Heart right ventricle (tissue), 16 donors: ENCODE data around the gene KCNIP2. TPM values are rescaled to one million over a fixed set of nuclear protein-coding genes. Genes with fewer than 3 reads are reported as not detected.

Source experiments
- ATAC-seq, 8 donors: fragments of 200-7000 bp; cut with Tn5 transposase; one replicate each; pipeline ENCODE4 v1.9.1; 2020; ENCODE audit warnings: mild to moderate bottlenecking in 8 of 8, moderate library complexity in 8 of 8, moderate number of reproducible peaks in 1 of 8
- DNase-seq, 2 donors: peaks; one replicate each; pipeline ENCODE4 v3.0.0-alpha.2; 2020
- H3K27ac ChIP-seq, 10 donors: fragments of 200-600 bp; sonication (generic) in 2 of 10; one replicate each; pipeline versions ENCODE4 v1.5.0 to v1.8.0; 2020 to 2022; ENCODE audit warnings: mild to moderate bottlenecking in 3 of 10
- H3K27me3 ChIP-seq, 7 donors: fragments of 200-600 bp; one replicate each; pipeline ENCODE4 v1.8.0; 2021 to 2022; ENCODE audit warnings: mild to moderate bottlenecking in 2 of 7
- H3K36me3 ChIP-seq, 9 donors: fragments of 200-600 bp; sonication (generic) in 1 of 9; one replicate each; pipeline versions ENCODE4 v1.5.0 to v1.8.0; 2020 to 2022; ENCODE audit warnings: mild to moderate bottlenecking in 2 of 9
- H3K4me1 ChIP-seq, 9 donors: fragments of 200-600 bp; sonication (generic) in 1 of 9; one replicate each; pipeline versions ENCODE4 v1.5.0 to v1.8.0; 2020 to 2022; ENCODE audit warnings: mild to moderate bottlenecking in 4 of 9
- H3K4me3 ChIP-seq, 10 donors: fragments of 200-600 bp; sonication (generic) in 2 of 10; one replicate each; pipeline versions ENCODE4 v1.5.0 to v1.8.0; 2020 to 2022; ENCODE audit warnings: mild to moderate bottlenecking in 7 of 10, moderate library complexity in 2 of 10
- H3K9me3 ChIP-seq, 11 donors: fragments of 200-600 bp in 10 of 11; sonication (generic) in 2 of 11; one replicate each; pipeline versions ENCODE4 v1.5.0 to v1.8.0; 2013 to 2022; ENCODE audit warnings: mild to moderate bottlenecking in 2 of 11, control low read depth in 1 of 11, moderate library complexity in 1 of 11
- CTCF ChIP-seq, 9 donors: fragments of 200-600 bp; sonication (generic) in 2 of 9; IDR thresholded peaks; one replicate each; pipeline versions ENCODE4 v1.5.0 to v1.8.0; 2021 to 2022; ENCODE audit warnings: antibody characterized with exemption in 9 of 9, mild to moderate bottlenecking in 5 of 9, moderate library complexity in 1 of 9
- WGBS, 2 donors: extraction: QIAGEN DNeasy Blood & Tissue Kit; methylation state at CpG; one replicate each; pipeline ENCODE4 v1.1.7; 2013; ENCODE audit warnings: inconsistent platforms in 1 of 2; 5-methylcytosine and 5-hydroxymethylcytosine counted together
- intact Hi-C, 10 donors: fragments of 100-400 bp; cut with DNase I; formaldehyde crosslinking; loops; one replicate each; pipeline versions ENCODE4 v1.11.1 to v1.14.2; 2022
- polyA plus RNA-seq, 2 donors: library from polyadenylated mRNA; stranded (reverse); fragments of 200-250 nt; gene quantifications; one replicate each; pipeline ENCODE4 v1.2.3, GENCODE V29; 2013
- total RNA-seq, 10 donors: library from RNA; stranded (reverse); fragmentation: NEBNext Ultra II Directional in 3 of 10; extraction: Animal tissue kit (Norgen Biotek cat#: 25700) in 3 of 10; gene quantifications; one replicate each; pipeline versions ENCODE4 v1.2.1 to v1.2.4, GENCODE V29; 2021 to 2023
- donor health status: Arrhythmogenic right ventricular cardiomyopathy.
- donor health status: ischemic (EF 13 %, LVEDD 7.1; RV severe dilation, severe dysfunction).
- donor health status: healthy with polysubstance abuse.
- donor health status: DM: no; HTN: yes; CAD: no.
- donor health status: DM: no; HTN: no; CAD: no.
- donor health status: ischemic (EF 25% LVEDD 6.9; RV normal size, moderate dysfunction).
- donor health status: ischemic (EF 25% LVEDD 5.7; RV mildly dilated, moderate dysfunction).
- donor health status: healthy.
- donor health status: DM: yes; HTN: yes; CAD: no.
- donor health status: Ischemic cardiomyopathy.
- donor health status: ischemic (EF 35%, LVEDD 5.7; RV mildly dilated, moderate dysfunction).
- donor health status: nonischemic (EF 11% LVEDD 7.7; RV severe dilation, severe dysfunction).
- donor health status: DM: yes; HTN: yes; CAD: no.
- donor health status: PGD.
- donor health status: ischemic (EF 29% LVEDD 5.4; RV normal size, mild dysfunction).
- donor health status: nonischemic (EF 23%, LVEDD 6.1; RV moderate dilation, normal function).

Gene KCNIP2
- total and polyA plus RNA-seq, 12 donors = 15.5 to 707 (median 251) TPM

GRCh38 chr10:101780187-101780817 is 63.3 kb downstream of the KCNIP2 start:
- intact Hi-C loops = loop anchor here in 8 of 10 donors (1.0 to 5.0 kb wide), 6 partner anchors 37 to 568 kb away; partner anchors contain the start of gene OGA (in 1 of the 8)
- 17 to 20% methylated on average over 17 of the region's 17 CpGs for WGBS, 2 donors
- peaks cover 9 to 49% (median 29%) of the 10 kb centered on the region in 7 donors for H3K27me3 ChIP-seq
- ATAC-seq = no peak
- H3K27ac ChIP-seq = no peak overlapping the region
- peak in 1 of 9 donors; percentile 5 for TF ChIP-seq CTCF (IDR thresholded peaks at IDR 0.05)
- H3K36me3 ChIP-seq = peaks cover 0 to 17% (median 13%) of the 10 kb centered on the region in 9 donors
- no peaks in the 10 kb centered on the region for H3K9me3 ChIP-seq
- H3K4me3 ChIP-seq = peak overlapping the region in 9 of 10 donors; percentile 14 to 58 (median 49)
- H3K4me1 ChIP-seq = peaks cover 16 to 73% (median 50%) of the 10 kb centered on the region in 9 donors
- no peak for DNase-seq

GRCh38 chr10:101779544-101780186 is 63.9 kb downstream of the KCNIP2 start:
- DNase-seq = peak; percentile 81 to 86
- H3K4me3 ChIP-seq = peak overlapping the region; percentile 14 to 58 (median 48)

GRCh38 chr10:101778781-101779543 is 64.6 kb downstream of the KCNIP2 start:
- Histone ChIP-seq H3K4me3 (peak overlapping the region; percentile 14 to 58 (median 48)), H3K4me1 (peaks cover 19 to 70% (median 46%) of the 10 kb centered on the region in 9 donors), H3K36me3 (peaks cover 0 to 4% (median under 1%) of the 10 kb centered on the region in 9 donors), H3K27ac (no peak overlapping the region), H3K27me3 (peaks cover 19 to 62% (median 43%) of the 10 kb centered on the region in 7 donors), H3K9me3 (no peaks in the 10 kb centered on the region)
- no peak for TF ChIP-seq CTCF (IDR thresholded peaks at IDR 0.05)
- intact Hi-C loops = loop anchor here in 4 of 10 donors (5.0 to 10.0 kb wide), 4 partner anchors 94 to 564 kb away; no protein-coding TSS in a partner anchor
- 2 to 3% methylated on average over 58 of the region's 58 CpGs for WGBS, 2 donors
- ATAC-seq (peak in 6 of 8 donors; percentile 3 to 43 (median 20)), DNase-seq (no peak)

More at GRCh38 chr10:101779544-101780186, 63.9 kb downstream of the KCNIP2 start:
- 2% methylated on average over 50 to 51 of the region's 51 CpGs for whole genome bisulfite sequencing, 2 donors
- H3K27ac ChIP-seq = no peak overlapping the region
- no peaks in the 10 kb centered on the region for H3K9me3 ChIP-seq
- H3K36me3 ChIP-seq = peaks cover 0 to 11% (median 7%) of the 10 kb centered on the region in 9 donors
- H3K4me1 ChIP-seq = peaks cover 19 to 72% (median 53%) of the 10 kb centered on the region in 9 donors
- intact Hi-C loops = loop anchor here (1.0 to 10.0 kb wide), 9 partner anchors 38 to 567 kb away; partner anchors contain the start of gene OGA (in 1 of the 10)
- ATAC-seq = peak; percentile 57 to 88 (median 80)
- peak; percentile 82 to 96 (median 91) for TF ChIP-seq CTCF (IDR thresholded peaks at IDR 0.05)
- peaks cover 16 to 55% (median 36%) of the 10 kb centered on the region in 7 donors for H3K27me3 ChIP-seq
